ENCODE data around the gene ZBTB7C. TPM values are rescaled to one million over a fixed set of nuclear protein-coding genes. Genes with fewer than 3 reads are reported as not detected.
A peak's percentile ranks its signal among the peaks of the same experiment; 100 is the strongest.

ZBTB7C gene
- total RNA-seq, 2 experiments from 2014 or later: 0.05 TPM; not detected in 1

DNA sequence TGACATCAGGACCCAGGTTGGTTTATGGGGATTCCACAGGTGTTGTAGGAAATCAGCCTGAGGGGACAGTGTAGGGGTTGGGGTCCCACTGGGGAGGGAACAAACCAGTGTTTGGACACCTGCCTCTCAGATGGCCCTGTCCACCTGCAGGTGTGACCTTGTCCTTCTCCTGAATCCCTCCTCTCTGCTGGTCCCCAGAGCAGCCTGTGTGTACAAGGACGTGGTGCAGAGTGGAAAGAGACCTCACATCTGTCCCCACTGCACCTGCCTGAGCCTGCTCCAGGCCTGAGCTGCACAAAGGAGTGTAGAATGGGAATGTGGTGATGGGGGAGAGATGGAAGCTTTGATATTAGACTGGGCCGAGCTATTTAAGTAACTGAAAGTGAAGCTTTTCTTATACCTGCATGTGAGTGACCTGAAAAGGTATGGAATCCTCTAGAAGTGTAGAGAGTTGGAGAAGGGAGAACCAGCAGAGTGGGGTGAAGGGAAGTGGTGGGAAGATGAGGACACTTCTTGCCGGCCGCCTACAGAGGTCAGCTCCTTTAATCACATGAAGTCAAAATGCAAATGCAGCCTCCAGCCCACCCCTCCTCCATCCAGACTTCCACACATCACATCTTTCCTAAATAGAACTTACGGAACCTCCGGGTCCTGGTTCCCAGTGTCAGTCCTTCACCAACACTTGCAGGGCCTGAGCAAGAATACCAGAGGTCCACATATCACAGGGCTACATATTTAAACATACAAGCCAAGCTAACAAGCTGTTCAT lies 389.4 kb downstream of the ZBTB7C start:
- peaks cover 3% of the 10 kb centered on the region for H3K4me1 Mint-ChIP-seq (ENCODE audit: low read depth)
- H3K9me3 Mint-ChIP-seq: peaks cover 4% of the 10 kb centered on the region
- no peak overlapping the region for H3K27ac Mint-ChIP-seq
- no peak for DNase-seq
- no peak overlapping the region for H3K4me3 Mint-ChIP-seq
- CTCF ChIA-PET: interaction anchor here (0.6 to 1.2 kb wide), 3 partner anchors 239 to 258 kb away, joined by 3 to 8 read pairs (median 3); no protein-coding TSS in a partner anchor
- peaks cover 25% of the 10 kb centered on the region for H3K27me3 Mint-ChIP-seq
- intact Hi-C loops (cut with micrococcal nuclease): no loop called here
- no peaks in the 10 kb centered on the region for H3K36me3 Mint-ChIP-seq
- POLR2A ChIA-PET: no interaction called here

- CTCF ChIA-PET: no interaction called here
- Mint-ChIP-seq H3K27me3 (peaks cover 28% of the 10 kb centered on the region), H3K36me3 (peaks cover 2% of the 10 kb centered on the region), H3K4me3 (no peak overlapping the region), H3K9me3 (peaks cover 8% of the 10 kb centered on the region), H3K27ac (no peak overlapping the region), H3K4me1 (ENCODE audit: low read depth) (peaks cover 3% of the 10 kb centered on the region)
- POLR2A ChIA-PET: no interaction called here
- intact Hi-C loops (cut with micrococcal nuclease): no loop called here
- DNase-seq: no peak
Measured at GRCh38 chr18:48018851-48019250, 390.3 kb downstream of the ZBTB7C start.

- peaks cover 2% of the 10 kb centered on the region for H3K36me3 Mint-ChIP-seq
- peaks cover 8% of the 10 kb centered on the region for H3K9me3 Mint-ChIP-seq
- intact Hi-C loops (cut with micrococcal nuclease): no loop called here
- H3K27me3 Mint-ChIP-seq: peaks cover 27% of the 10 kb centered on the region
- CTCF ChIA-PET: interaction anchor here (1.9 kb wide), 1 partner anchor 20 kb away, joined by 6 read pairs; no protein-coding TSS in a partner anchor
- POLR2A ChIA-PET: no interaction called here
- H3K4me1 Mint-ChIP-seq (ENCODE audit: low read depth): peaks cover 3% of the 10 kb centered on the region
- no peak for DNase-seq
- no peak overlapping the region for H3K27ac Mint-ChIP-seq
- H3K4me3 Mint-ChIP-seq: no peak overlapping the region
Measured at GRCh38 chr18:48017635-48018034, 391.5 kb downstream of the ZBTB7C start.

- ChIA-PET CTCF (interaction anchor here (0.7 to 1.7 kb wide), 2 partner anchors 240 to 257 kb away, joined by 3 to 6 read pairs; no protein-coding TSS in a partner anchor), POLR2A (no interaction called here)
- intact Hi-C loops (cut with micrococcal nuclease): no loop called here
- Mint-ChIP-seq H3K27me3 (peaks cover 36% of the 10 kb centered on the region), H3K9me3 (peaks cover 8% of the 10 kb centered on the region), H3K27ac (no peak overlapping the region), H3K4me3 (no peak overlapping the region), H3K4me1 (ENCODE audit: low read depth) (no peaks in the 10 kb centered on the region), H3K36me3 (peaks cover 2% of the 10 kb centered on the region)
- no peak for DNase-seq
Measured at GRCh38 chr18:48013162-48013561, 396.0 kb downstream of the ZBTB7C start.

DNA sequence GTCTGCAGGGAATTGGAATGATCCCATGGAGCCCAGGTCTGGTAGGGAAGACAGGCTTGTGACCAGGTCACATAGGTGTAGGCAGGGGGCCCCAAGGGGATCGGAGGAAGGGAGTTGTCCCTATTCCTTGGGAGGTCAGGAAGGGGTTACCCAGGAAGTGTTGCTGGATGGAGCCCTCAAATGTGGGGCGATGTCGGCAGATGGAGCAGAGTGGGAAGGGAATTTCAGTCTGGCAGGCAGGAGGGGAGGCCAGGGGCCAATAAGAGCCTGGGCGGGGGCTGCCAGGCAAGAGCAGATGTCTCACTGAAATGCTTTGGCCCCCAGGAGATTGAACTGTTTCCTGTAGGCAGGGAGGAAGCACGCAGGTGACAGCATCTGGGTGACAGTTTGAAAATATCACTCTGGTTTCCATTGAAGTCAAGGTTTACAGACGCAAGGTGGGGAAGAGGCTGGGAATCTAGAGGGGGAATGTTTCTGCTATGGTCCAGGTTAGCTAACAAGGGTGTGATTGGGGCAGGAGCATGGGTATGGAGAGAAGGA lies 397.2 kb downstream of the ZBTB7C start:
- peaks cover 32% of the 10 kb centered on the region for H3K27me3 Mint-ChIP-seq

GRCh38 chr18:48010264-48010663 lies 398.9 kb downstream of the ZBTB7C start:
- intact Hi-C loops (cut with micrococcal nuclease): no loop called here
- Mint-ChIP-seq H3K9me3 (peaks cover 6% of the 10 kb centered on the region), H3K36me3 (peaks cover 2% of the 10 kb centered on the region), H3K27me3 (peaks cover 32% of the 10 kb centered on the region), H3K27ac (no peak overlapping the region), H3K4me1 (ENCODE audit: low read depth) (no peaks in the 10 kb centered on the region), H3K4me3 (no peak overlapping the region)
- POLR2A ChIA-PET: no interaction called here
- no peak for DNase-seq
- CTCF ChIA-PET: no interaction called here

More for the DNA sequence above, 397.2 kb downstream of the ZBTB7C start:
- H3K36me3 Mint-ChIP-seq: peaks cover 2% of the 10 kb centered on the region
- ChIA-PET POLR2A (no interaction called here), CTCF (interaction anchor here (0.9 to 2.1 kb wide), 4 partner anchors 15 to 433 kb away, joined by 3 to 14 read pairs (median 4); no protein-coding TSS in a partner anchor)
- H3K27ac Mint-ChIP-seq: no peak overlapping the region
- H3K9me3 Mint-ChIP-seq: peaks cover 8% of the 10 kb centered on the region
- intact Hi-C loops (cut with micrococcal nuclease): no loop called here
- H3K4me3 Mint-ChIP-seq: no peak overlapping the region
- no peaks in the 10 kb centered on the region for H3K4me1 Mint-ChIP-seq (ENCODE audit: low read depth)
- DNase-seq: no peak

GRCh38 chr18:48009116-48009745 lies 400.0 kb downstream of the ZBTB7C start:
- Mint-ChIP-seq H3K27ac (no peak overlapping the region), H3K9me3 (no peaks in the 10 kb centered on the region), H3K27me3 (peaks cover 26% of the 10 kb centered on the region), H3K36me3 (no peaks in the 10 kb centered on the region), H3K4me1 (ENCODE audit: low read depth) (no peaks in the 10 kb centered on the region), H3K4me3 (peak overlapping the region; percentile 55)
- intact Hi-C loops (cut with micrococcal nuclease): no loop called here
- ChIA-PET POLR2A (no interaction called here), CTCF (interaction anchor here (1.0 kb wide), 1 partner anchor 12 kb away, joined by 4 read pairs; no protein-coding TSS in a partner anchor)
- DNase-seq: no peak

DNA sequence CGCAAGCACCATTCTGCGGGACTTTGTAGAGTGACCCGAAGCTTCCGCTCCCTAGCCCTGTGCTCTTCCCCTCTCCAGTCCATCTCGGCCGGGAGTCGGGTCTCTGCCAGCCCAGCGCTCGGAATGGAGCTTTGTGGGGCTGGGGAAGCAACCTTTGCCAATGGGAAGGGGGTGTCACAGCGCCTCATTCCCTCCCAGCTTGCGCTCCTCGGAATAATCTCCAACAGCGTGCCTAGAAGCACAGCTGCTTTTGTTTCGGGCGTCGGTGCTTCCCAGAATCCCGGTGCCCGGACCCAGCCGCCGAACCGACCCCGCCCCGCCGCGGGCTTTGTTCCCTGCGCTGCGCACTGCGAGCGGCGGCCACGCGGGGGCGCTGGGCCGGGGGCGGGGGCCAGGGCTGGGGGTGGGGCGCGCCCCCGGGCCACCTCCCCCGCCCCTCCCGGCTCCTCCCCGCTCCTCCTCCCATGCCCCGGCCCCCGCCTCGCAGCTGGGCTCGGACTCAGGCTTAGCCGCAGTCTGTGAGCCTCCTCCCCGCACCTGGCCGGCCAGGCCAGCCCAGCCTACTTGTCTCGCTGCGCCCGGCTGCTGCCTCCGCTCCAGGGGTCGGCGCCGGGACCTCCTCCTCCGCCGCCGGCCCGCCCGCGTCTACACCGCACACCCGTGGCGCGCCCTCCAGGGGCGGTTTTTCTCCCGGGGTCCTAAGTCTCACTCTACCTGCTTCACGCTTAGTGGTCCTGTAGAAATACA lies 401.1 kb downstream of the ZBTB7C start:
- H3K36me3 Mint-ChIP-seq: no peaks in the 10 kb centered on the region
- no peak overlapping the region for H3K27ac Mint-ChIP-seq
- intact Hi-C loops (cut with micrococcal nuclease): no loop called here
- no peaks in the 10 kb centered on the region for H3K4me1 Mint-ChIP-seq (ENCODE audit: low read depth)
- peak; percentile 43 for DNase-seq
- peaks cover 26% of the 10 kb centered on the region for H3K27me3 Mint-ChIP-seq
- peak overlapping the region; percentile 49 for H3K4me3 Mint-ChIP-seq
- ChIA-PET CTCF (interaction anchor here (0.7 to 2.7 kb wide), 16 partner anchors 8 to 1874 kb away, joined by 3 to 15 read pairs (median 3); partner anchors contain the start of gene SMAD2), POLR2A (no interaction called here)
- no peaks in the 10 kb centered on the region for H3K9me3 Mint-ChIP-seq

DNA sequence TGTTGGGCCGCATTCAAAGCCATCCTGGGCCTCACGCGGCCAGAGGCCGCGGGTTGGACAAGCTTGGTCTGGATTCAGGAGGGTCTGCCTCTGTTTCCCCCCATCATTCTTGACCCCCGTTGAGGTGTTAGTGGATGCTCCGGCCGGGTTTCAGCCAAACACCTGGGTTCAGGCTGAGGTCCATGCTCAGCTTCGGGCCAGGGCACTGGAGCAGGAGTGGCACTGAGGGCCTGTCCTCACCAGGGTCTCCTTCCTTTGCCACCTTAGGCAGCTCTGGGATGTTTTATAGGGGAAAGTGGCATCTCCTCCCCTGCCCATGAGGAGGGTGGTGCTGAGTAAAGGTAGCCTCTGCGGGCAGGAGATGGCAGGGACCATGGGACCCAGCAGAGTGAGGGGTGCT lies 401.8 kb downstream of the ZBTB7C start:
- no peaks in the 10 kb centered on the region for H3K36me3 Mint-ChIP-seq
- H3K4me1 Mint-ChIP-seq (ENCODE audit: low read depth): no peaks in the 10 kb centered on the region
- DNase-seq: no peak
- CTCF ChIA-PET: interaction anchor here (0.7 to 2.7 kb wide), 18 partner anchors 9 to 1874 kb away, joined by 3 to 15 read pairs (median 3); partner anchors contain the start of gene SMAD2
- POLR2A ChIA-PET: no interaction called here
- peaks cover 21% of the 10 kb centered on the region for H3K27me3 Mint-ChIP-seq
- intact Hi-C loops (cut with micrococcal nuclease): no loop called here
- H3K27ac Mint-ChIP-seq: no peak overlapping the region
- no peak overlapping the region for H3K4me3 Mint-ChIP-seq
- H3K9me3 Mint-ChIP-seq: no peaks in the 10 kb centered on the region

- Mint-ChIP-seq H3K36me3 (no peaks in the 10 kb centered on the region), H3K9me3 (no peaks in the 10 kb centered on the region), H3K4me3 (no peak overlapping the region), H3K27me3 (peaks cover 18% of the 10 kb centered on the region), H3K27ac (no peak overlapping the region), H3K4me1 (ENCODE audit: low read depth) (no peaks in the 10 kb centered on the region)
- intact Hi-C loops (cut with micrococcal nuclease): no loop called here
- POLR2A ChIA-PET: no interaction called here
- DNase-seq: no peak
- CTCF ChIA-PET: interaction anchor here (1.2 to 2.7 kb wide), 5 partner anchors 9 to 232 kb away, joined by 3 to 15 read pairs (median 4); no protein-coding TSS in a partner anchor
Measured at GRCh38 chr18:48006415-48007175, 402.6 kb downstream of the ZBTB7C start.

DNA sequence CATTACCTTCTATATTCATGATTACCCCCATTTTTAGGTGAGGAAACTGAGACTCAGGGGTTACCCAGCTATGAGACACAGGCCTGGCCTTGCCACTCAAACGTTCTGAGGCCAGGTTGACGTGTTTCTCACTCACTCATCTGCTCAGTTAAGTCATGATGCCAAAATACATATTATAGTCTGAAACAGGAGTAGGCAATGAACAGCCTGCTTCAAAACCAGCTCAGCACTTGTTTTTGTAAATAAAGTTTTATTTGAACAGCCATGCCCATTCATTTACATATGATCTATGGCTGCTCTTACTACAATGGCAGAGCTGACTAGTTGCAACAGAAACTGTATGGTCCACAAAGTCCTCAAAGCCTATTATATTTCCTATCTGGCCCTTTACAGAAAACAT lies 404.6 kb downstream of the ZBTB7C start:
- POLR2A ChIA-PET: no interaction called here
- Mint-ChIP-seq H3K27me3 (peaks cover 9% of the 10 kb centered on the region), H3K9me3 (no peaks in the 10 kb centered on the region), H3K4me1 (ENCODE audit: low read depth) (no peaks in the 10 kb centered on the region), H3K36me3 (no peaks in the 10 kb centered on the region), H3K27ac (no peak overlapping the region), H3K4me3 (no peak overlapping the region)
- CTCF ChIA-PET: interaction anchor here (1.0 kb wide), 1 partner anchor 256 kb away, joined by 3 read pairs; no protein-coding TSS in a partner anchor
- DNase-seq: no peak
- intact Hi-C loops (cut with micrococcal nuclease): no loop called here
